K562 (cell line): ENCODE results near the gene SLAIN2. TPM values are rescaled to one million over a fixed set of nuclear protein-coding genes. Genes with fewer than 3 reads are reported as not detected.
A peak's percentile ranks its signal among the peaks of the same experiment; 100 is the strongest.

Experiments
- ATAC-seq: fragments of 200-7000 bp; cut with Tn5 transposase; 3 replicates; pipeline ENCODE4 v1.9.1; 2020; ENCODE audit warnings: moderate library complexity
- BruUV-seq: library from RNA; stranded (reverse); fragments of 400-500 nt; replicated peaks from 2 replicates; lab custom pipeline; 2021; lab: Mats Ljungman, UMichigan
- CTCF ChIA-PET: fragments of 300-600 bp; formaldehyde crosslinking; extraction: SDS; loops from one replicate; lab custom pipeline; 2021; ENCODE audit warnings: low intra/inter-chr PET ratio; lab: Yijun Ruan, JAX
- POLR2A ChIA-PET: fragments of 300-600, 350-650 bp; sonication (Branson Sonifier 250); formaldehyde crosslinking; extraction: SDS; loops from one replicate; lab custom pipeline; 2021; ENCODE audit warnings: antibody characterized with exemption, inconsistent platforms; lab: Yijun Ruan, JAX
- DNase-seq, 4 experiments: peaks; one replicate each; pipeline versions ENCODE4 v3.0.0 to v3.0.0-alpha.2; 2011 to 2018; ENCODE audit warnings: low spot score in 3 of 4, mixed read lengths in 3 of 4; ENCODE audit errors: extremely low read depth in 1 of 4
- FAIRE-seq: peaks from 2 replicates; lab custom pipeline; 2011; peaks lifted over from hg19 to GRCh38; lab: Jason Lieb, UNC
- H2AFZ ChIP-seq: 2 replicates; pipeline ENCODE4 v1.6.0; 2011; ENCODE audit warnings: low read depth, low read length, control low read depth, inconsistent platforms
- H3K27ac ChIP-seq: fragments of 200-600 bp; 3 replicates; pipeline ENCODE4 v1.8.0; 2011; ENCODE audit warnings: low read depth, mild to moderate bottlenecking, control low read depth, inconsistent platforms, low read length, moderate library complexity, mixed read lengths; ENCODE audit errors: extremely low read depth
- H3K27me3 ChIP-seq, 2 experiments: fragments of 300-600 bp in 1 of 2; 2 replicates in 1 of 2; 3 replicates in 1 of 2; pipeline versions ENCODE4 v1.6.0 to v1.8.0; 2011; ENCODE audit warnings: inconsistent platforms in 2 of 2, low read length in 2 of 2, mild to moderate bottlenecking in 1 of 2, mixed read lengths in 1 of 2, moderate library complexity in 1 of 2; ENCODE audit not compliant: control insufficient read depth in 2 of 2, insufficient read depth in 2 of 2
- H3K36me3 ChIP-seq: fragments of 300-600 bp; 3 replicates; pipeline ENCODE4 v1.8.0; 2011; ENCODE audit warnings: mild to moderate bottlenecking, low read length, inconsistent platforms; ENCODE audit not compliant: control insufficient read depth, insufficient read depth
- H3K4me1 ChIP-seq, 2 experiments: fragments of 200-600 bp in 1 of 2; replicated peaks in 1 of 2; 2 replicates in 1 of 2; 3 replicates in 1 of 2; pipeline versions ENCODE4 v1.5.1 to v1.8.0; 2011; ENCODE audit warnings: inconsistent platforms in 2 of 2, low read length in 2 of 2, mild to moderate bottlenecking in 1 of 2, mixed read lengths in 1 of 2, moderate library complexity in 1 of 2; ENCODE audit not compliant: control insufficient read depth in 2 of 2, insufficient read depth in 2 of 2
- H3K4me2 ChIP-seq: 2 replicates; pipeline ENCODE4 v1.6.1; 2011; ENCODE audit warnings: low read length, control low read depth, inconsistent platforms, mixed read lengths; ENCODE audit not compliant: insufficient read depth
- H3K4me3 ChIP-seq: fragments of 200-600 bp; sonication (generic), shearing (Covaris generic); 2 replicates; pipeline ENCODE4 v1.5.1; 2016; ENCODE audit warnings: control low read depth, inconsistent platforms
- H3K79me2 ChIP-seq: fragments of 200-600 bp; 3 replicates; pipeline ENCODE4 v1.8.0; 2011; ENCODE audit warnings: low read length, inconsistent platforms; ENCODE audit not compliant: control insufficient read depth, insufficient read depth
- H3K9ac ChIP-seq, 2 experiments: 2 replicates each; pipeline versions ENCODE4 v1.6.0 to v1.6.1; 2011; ENCODE audit warnings: low read depth in 2 of 2, low read length in 2 of 2, control low read depth in 1 of 2, inconsistent platforms in 1 of 2, mild to moderate bottlenecking in 1 of 2, mixed read lengths in 1 of 2; ENCODE audit not compliant: insufficient read depth in 1 of 2
- H3K9me1 ChIP-seq: one replicate; pipeline ENCODE4 v1.6.0; 2011; ENCODE audit warnings: inconsistent platforms, mild to moderate bottlenecking, low read length, moderate library complexity; ENCODE audit not compliant: control insufficient read depth, insufficient read depth
- H3K9me3 ChIP-seq: replicated peaks from 2 replicates; pipeline ENCODE4 v1.5.1; 2011; ENCODE audit warnings: low read depth, low read length, inconsistent platforms; ENCODE audit not compliant: control insufficient read depth, insufficient read depth
- H4K20me1 ChIP-seq: replicated peaks from 2 replicates; pipeline ENCODE4 v1.6.1; 2011; ENCODE audit warnings: low read length, inconsistent platforms, mixed read lengths; ENCODE audit not compliant: control insufficient read depth, insufficient read depth
- CBX2 ChIP-seq: fragments of 200-600 bp; sonication (generic); IDR thresholded peaks from one replicate; pipeline ENCODE4 v1.6.1; 2012; ENCODE audit warnings: mild to moderate bottlenecking, low read length, inconsistent platforms; ENCODE audit not compliant: insufficient read depth, poor library complexity, severe bottlenecking
- CEBPB ChIP-seq: fragments of 450-650 bp; IDR thresholded peaks from 2 replicates; pipeline ENCODE4 v1.6.1; 2016; ENCODE audit warnings: missing genetic modification characterization, missing compliant biosample characterization
- CEBPG ChIP-seq, 3 experiments: fragments of 200-800 bp in 1 of 3; sonication (Bioruptor generic) in 1 of 3; sonication (generic) in 1 of 3; formaldehyde crosslinking in 1 of 3; IDR thresholded peaks in 2 of 3; conservative IDR thresholded peaks in 1 of 3; 2 replicates each; pipeline versions ENCODE4 v1.6.1 to v1.8.0; 2016 to 2022; ENCODE audit warnings: missing compliant biosample characterization in 2 of 3, missing genetic modification characterization in 2 of 3, mild to moderate bottlenecking in 1 of 3, missing genetic modification reagents in 1 of 3
- DPF2 ChIP-seq: fragments of 450-650 bp; IDR thresholded peaks from 2 replicates; pipeline ENCODE4 v1.6.1; 2016
- FOXA1 ChIP-seq: fragments of 450-650 bp; IDR thresholded peaks from 2 replicates; pipeline ENCODE4 v1.6.1; 2016; ENCODE audit warnings: mild to moderate bottlenecking, borderline replicate concordance
- HMBOX1 ChIP-seq: sonication (generic); IDR thresholded peaks from 2 replicates; pipeline ENCODE4 v1.6.1; 2016
- SMAD3 ChIP-seq: fragments of 450-650 bp; formaldehyde crosslinking; conservative IDR thresholded peaks from 2 replicates; pipeline ENCODE4 v1.4.0; 2020; ENCODE audit warnings: mild to moderate bottlenecking
- TAF15 ChIP-seq: fragments of 200-400 bp; formaldehyde crosslinking; IDR thresholded peaks from 2 replicates; pipeline ENCODE4 v1.6.1; 2017; ENCODE audit warnings: mild to moderate bottlenecking, low read depth, low read length, moderate library complexity
- ZNF717 ChIP-seq: fragments of 250-450 bp; sonication (Bioruptor Pico); IDR thresholded peaks from 2 replicates; pipeline ENCODE4 v1.5.0; 2021
- WGBS: fragments of 100-300 bp; shearing (Covaris generic); methylation state at CpG from one replicate; pipeline ENCODE4 v1.1.6; 2016; ENCODE audit warnings: low coverage, mixed read lengths; ENCODE audit not compliant: insufficient coverage; ENCODE audit errors: missing lambda C conversion rate; 5-methylcytosine and 5-hydroxymethylcytosine counted together
- in situ Hi-C: fragments of 300-500 bp; cut with MboI; formaldehyde crosslinking; loops from 4 replicates; pipeline ENCODE4 v1.15.0; 2018; ENCODE audit warnings: inconsistent platforms, mixed read lengths
- intact Hi-C: fragments of 100-400 bp; cut with micrococcal nuclease; formaldehyde crosslinking; loops from 2 replicates; pipeline ENCODE4 v1.14.2; 2022
- polyA plus RNA-seq, 8 experiments: library from polyadenylated mRNA; depleted of rRNA in 4 of 8; stranded (reverse) in 5 of 8; unstranded in 3 of 8; fragments of >200 nt; fragmentation: Nextera tagmentation in 2 of 8; fragmentation: Illumina TruSeq in 1 of 8; extraction: Ambion mirVana in 2 of 8; extraction: Trizol in 1 of 8; gene quantifications; 2 replicates each; pipeline versions ENCODE4 v1.2.1 to v1.2.3, GENCODE V29; 2011 to 2014; ENCODE audit warnings: inconsistent platforms in 1 of 8, missing spikeins in 1 of 8
- total RNA-seq, 7 experiments: library from RNA; depleted of rRNA in 6 of 7; stranded (reverse); fragments of >200 nt in 6 of 7; fragmentation: Illumina TruSeq in 2 of 7; extraction: Trizol in 2 of 7; gene quantifications; 2 replicates each; pipeline versions ENCODE4 v1.2.1 to v1.2.3, GENCODE V29; 2011 to 2021; ENCODE audit warnings: low replicate concordance in 1 of 7
- TF ChIP-seq, protein P1 (sequence below): fragments of 450-650 bp; IDR thresholded peaks from 2 replicates; pipeline ENCODE4 v1.6.1; 2016
- TF ChIP-seq, protein P2 (sequence below), 2 experiments: fragments of 250-450 bp in 1 of 2; fragments of 450-650 bp in 1 of 2; sonication (Bioruptor Pico) in 1 of 2; IDR thresholded peaks; 2 replicates each; pipeline versions ENCODE4 v1.6.1 to v1.8.0; 2016 to 2021; ENCODE audit warnings: mild to moderate bottlenecking in 2 of 2, moderate library complexity in 2 of 2, missing compliant biosample characterization in 1 of 2, missing genetic modification characterization in 1 of 2

The SLAIN2 gene
- total and polyA plus RNA-seq, 9 of the 15 experiments (the other 6 are each of a cell fraction or from before 2014, with no cell fraction given), result 3.5 to 116 (median 35.0) TPM

DNA sequence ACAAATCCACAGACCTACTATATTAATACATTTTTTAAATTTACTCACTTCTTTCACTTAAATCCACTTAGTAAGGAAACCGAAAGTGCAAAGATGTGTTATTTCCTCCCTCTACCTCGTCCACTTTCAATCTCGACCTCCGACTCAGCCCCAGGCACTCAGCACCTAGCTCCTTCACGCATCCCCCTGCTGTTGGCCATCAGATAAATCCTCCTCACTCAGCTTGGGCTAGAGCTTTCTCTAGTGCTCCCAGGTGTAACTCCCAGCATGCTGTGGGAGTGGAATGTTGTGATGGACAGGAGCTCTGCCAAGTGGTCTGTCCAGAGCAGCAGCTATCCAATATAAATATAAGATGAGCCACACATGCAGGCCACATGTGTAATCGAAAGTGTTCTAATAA lies 45.0 kb upstream of the SLAIN2 start:
- no TSS peak for BruUV-seq
- ChIA-PET CTCF (no interaction called here), POLR2A (interaction anchor here (1.1 kb wide), 1 partner anchor 9 kb away, joined by 4 read pairs; no protein-coding TSS in a partner anchor)
- H3K9me1 ChIP-seq, result no peaks in the 10 kb centered on the region
- H3K4me1 ChIP-seq, result no peaks in the 10 kb centered on the region; a peak in 1 of 5 replicates
- H3K79me2 ChIP-seq, result no peaks in the 10 kb centered on the region
- H3K27me3 ChIP-seq, result no peaks in the 10 kb centered on the region
- 12% methylated on average over 6 of the region's 6 CpGs for WGBS
- H2AFZ ChIP-seq, result no peak overlapping the region
- H4K20me1 ChIP-seq, result no peaks in the 10 kb centered on the region
- ATAC-seq (peak; percentile 38; the same call in 1 of the 3 replicates), DNase-seq (no peak), FAIRE-seq (no peak)
- in situ Hi-C loops (no loop called here), intact Hi-C loops (no loop called here)
- H3K9ac ChIP-seq, result no peak overlapping the region
- no peaks in the 10 kb centered on the region for H3K9me3 ChIP-seq
- H3K27ac ChIP-seq, result no peak overlapping the region
- TF ChIP-seq, protein P1, sequence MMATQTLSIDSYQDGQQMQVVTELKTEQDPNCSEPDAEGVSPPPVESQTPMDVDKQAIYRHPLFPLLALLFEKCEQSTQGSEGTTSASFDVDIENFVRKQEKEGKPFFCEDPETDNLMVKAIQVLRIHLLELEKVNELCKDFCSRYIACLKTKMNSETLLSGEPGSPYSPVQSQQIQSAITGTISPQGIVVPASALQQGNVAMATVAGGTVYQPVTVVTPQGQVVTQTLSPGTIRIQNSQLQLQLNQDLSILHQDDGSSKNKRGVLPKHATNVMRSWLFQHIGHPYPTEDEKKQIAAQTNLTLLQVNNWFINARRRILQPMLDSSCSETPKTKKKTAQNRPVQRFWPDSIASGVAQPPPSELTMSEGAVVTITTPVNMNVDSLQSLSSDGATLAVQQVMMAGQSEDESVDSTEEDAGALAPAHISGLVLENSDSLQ, result peak; percentile 49
- no peak for TF ChIP-seq DPF2
- H3K36me3 ChIP-seq, result no peaks in the 10 kb centered on the region
- H3K4me2 ChIP-seq, result no peak overlapping the region; the same call in 1 of the 2 replicates
- H3K4me3 ChIP-seq, result no peak overlapping the region

DNA sequence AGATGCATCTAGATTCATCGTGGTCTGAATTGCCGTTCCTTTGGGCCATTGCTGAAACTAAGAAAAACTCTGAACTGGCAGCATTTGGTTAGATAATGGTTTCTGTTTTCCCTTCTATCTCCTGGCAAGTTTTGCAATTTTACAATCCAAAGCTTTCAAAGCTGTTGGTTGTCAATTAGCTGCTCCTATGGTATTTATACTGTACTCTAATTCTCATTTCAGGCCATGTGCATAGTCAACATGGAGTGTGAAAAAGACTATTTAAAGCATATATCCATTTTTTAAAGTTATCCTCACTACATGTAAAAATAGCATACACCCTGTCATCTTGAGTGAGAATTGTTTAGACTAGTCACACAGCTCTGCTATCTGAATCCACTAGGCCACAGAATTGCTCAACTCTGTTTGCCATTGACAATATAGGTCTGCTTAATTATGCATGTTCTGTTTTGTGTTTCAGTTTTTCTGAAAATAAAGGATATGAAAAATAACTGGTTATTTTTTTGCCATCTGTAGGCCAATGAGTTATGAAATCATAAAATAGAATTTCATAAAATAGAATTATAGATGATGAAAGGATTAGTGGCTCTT lies 44.0 kb upstream of the SLAIN2 start:
- H3K27me3 ChIP-seq, result no peaks in the 10 kb centered on the region
- H3K9me3 ChIP-seq, result no peaks in the 10 kb centered on the region
- H3K79me2 ChIP-seq, result no peaks in the 10 kb centered on the region
- no peak overlapping the region for H3K4me3 ChIP-seq
- FAIRE-seq (no peak), DNase-seq (no peak), ATAC-seq (0 out of 3 replicates have a peak, but pooled peaks have one; percentile 29)
- no peaks in the 10 kb centered on the region; a peak in 1 of 5 replicates for H3K4me1 ChIP-seq
- 57% methylated on average over 2 of the region's 2 CpGs for WGBS
- H3K9me1 ChIP-seq, result no peaks in the 10 kb centered on the region
- no peak overlapping the region for H3K9ac ChIP-seq
- TF ChIP-seq CEBPG (CRISPR knock-in tag; IDR thresholded peaks at IDR 0.05) (no peak), CEBPG (tag; conservative IDR thresholded peaks at IDR 0.05 in 1 of 2, IDR thresholded peaks at IDR 0.05 in 1 of 2) (peak; percentile 44 to 63; a peak in 3 of 4 replicates), SMAD3 (CRISPR knock-in tag) (no peak), FOXA1 (no peak), ZNF717 (CRISPR knock-in tag) (no peak), HMBOX1 (0 out of 2 replicates have a peak, but pooled peaks have one; percentile 27), TAF15 (no peak), CBX2 (no peak), CEBPB (tag) (peak; percentile 75)
- TF ChIP-seq, protein P2, sequence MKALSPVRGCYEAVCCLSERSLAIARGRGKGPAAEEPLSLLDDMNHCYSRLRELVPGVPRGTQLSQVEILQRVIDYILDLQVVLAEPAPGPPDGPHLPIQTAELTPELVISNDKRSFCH (CRISPR knock-in tag; IDR thresholded peaks at IDR 0.05), result no peak
- TF ChIP-seq, protein P2 (tag; IDR thresholded peaks at IDR 0.05), result no peak
- no peaks in the 10 kb centered on the region for H3K36me3 ChIP-seq
- in situ Hi-C loops, result no loop called here
- POLR2A ChIA-PET, result interaction anchor here (0.6 kb wide), 1 partner anchor 75 kb away, joined by 3 read pairs; no protein-coding TSS in a partner anchor
- H3K4me2 ChIP-seq, result no peak overlapping the region
- CTCF ChIA-PET, result interaction anchor here (0.7 kb wide), 1 partner anchor 12 kb away, joined by 3 read pairs; no protein-coding TSS in a partner anchor
- BruUV-seq, result no TSS peak
- no peak overlapping the region for H2AFZ ChIP-seq
- H3K27ac ChIP-seq, result no peak overlapping the region
- no peaks in the 10 kb centered on the region for H4K20me1 ChIP-seq
- intact Hi-C loops, result no loop called here
